Neural crest cell (in vitro differentiated cells): ENCODE results near the gene BAG3. TPM values are rescaled to one million over a fixed set of nuclear protein-coding genes. Genes with fewer than 3 reads are reported as not detected.

Source experiments
- DNase-seq: peaks from one replicate; pipeline ENCODE4 v3.0.0; 2021; ENCODE audit warnings: low read depth, mixed read lengths, low spot score
- H3K27ac Mint-ChIP-seq: one replicate; pipeline ENCODE4 v1.8.0; 2021; ENCODE audit warnings: mild to moderate bottlenecking, mixed read lengths; ENCODE audit not compliant: unreplicated experiment
- H3K27me3 Mint-ChIP-seq: 2 replicates; pipeline ENCODE4 v1.8.0; 2021; ENCODE audit warnings: low read depth, mild to moderate bottlenecking, mixed read lengths
- H3K36me3 Mint-ChIP-seq: 2 replicates; pipeline ENCODE4 v1.8.0; 2021; ENCODE audit warnings: low read depth, mild to moderate bottlenecking, mixed read lengths
- H3K4me1 Mint-ChIP-seq: 2 replicates; pipeline ENCODE4 v1.8.0; 2021; ENCODE audit warnings: mixed read lengths
- H3K4me3 Mint-ChIP-seq: one replicate; pipeline ENCODE4 v1.8.0; 2021; ENCODE audit warnings: mild to moderate bottlenecking, mixed read lengths
- H3K9me3 Mint-ChIP-seq: 2 replicates; pipeline ENCODE4 v1.8.0; 2021; ENCODE audit warnings: mixed read lengths
- total RNA-seq: library from RNA; stranded (reverse); gene quantifications from 2 replicates; pipeline ENCODE4 v1.2.1, GENCODE V29; 2021
- TF ChIP-seq, protein P1 (sequence below): fragments of 200-600 bp; sonication (generic); conservative IDR thresholded peaks from 2 replicates; pipeline ENCODE4 v1.5.0; 2021; ENCODE audit warnings: antibody characterized with exemption, mild to moderate bottlenecking

The BAG3 gene
- total RNA-seq, 1 donor from 2014 or later, result 22.3 TPM

GRCh38 chr10:119680050-119680449 is 28.9 kb downstream of the BAG3 start:
- peaks cover 4% of the 10 kb centered on the region for H3K4me1 Mint-ChIP-seq
- H3K9me3 Mint-ChIP-seq, result no peaks in the 10 kb centered on the region
- H3K36me3 Mint-ChIP-seq, result peaks cover 3% of the 10 kb centered on the region
- no peak for DNase-seq
- H3K4me3 Mint-ChIP-seq, result no peak overlapping the region
- TF ChIP-seq, protein P1, sequence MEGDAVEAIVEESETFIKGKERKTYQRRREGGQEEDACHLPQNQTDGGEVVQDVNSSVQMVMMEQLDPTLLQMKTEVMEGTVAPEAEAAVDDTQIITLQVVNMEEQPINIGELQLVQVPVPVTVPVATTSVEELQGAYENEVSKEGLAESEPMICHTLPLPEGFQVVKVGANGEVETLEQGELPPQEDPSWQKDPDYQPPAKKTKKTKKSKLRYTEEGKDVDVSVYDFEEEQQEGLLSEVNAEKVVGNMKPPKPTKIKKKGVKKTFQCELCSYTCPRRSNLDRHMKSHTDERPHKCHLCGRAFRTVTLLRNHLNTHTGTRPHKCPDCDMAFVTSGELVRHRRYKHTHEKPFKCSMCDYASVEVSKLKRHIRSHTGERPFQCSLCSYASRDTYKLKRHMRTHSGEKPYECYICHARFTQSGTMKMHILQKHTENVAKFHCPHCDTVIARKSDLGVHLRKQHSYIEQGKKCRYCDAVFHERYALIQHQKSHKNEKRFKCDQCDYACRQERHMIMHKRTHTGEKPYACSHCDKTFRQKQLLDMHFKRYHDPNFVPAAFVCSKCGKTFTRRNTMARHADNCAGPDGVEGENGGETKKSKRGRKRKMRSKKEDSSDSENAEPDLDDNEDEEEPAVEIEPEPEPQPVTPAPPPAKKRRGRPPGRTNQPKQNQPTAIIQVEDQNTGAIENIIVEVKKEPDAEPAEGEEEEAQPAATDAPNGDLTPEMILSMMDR, result no peak
- no peaks in the 10 kb centered on the region for H3K27me3 Mint-ChIP-seq
- no peak overlapping the region for H3K27ac Mint-ChIP-seq

GRCh38 chr10:119680650-119681081 is 29.5 kb downstream of the BAG3 start:
- H3K4me3 Mint-ChIP-seq, result no peak overlapping the region
- H3K36me3 Mint-ChIP-seq, result peaks cover 3% of the 10 kb centered on the region
- no peaks in the 10 kb centered on the region for H3K9me3 Mint-ChIP-seq
- H3K27ac Mint-ChIP-seq, result no peak overlapping the region
- no peak for DNase-seq
- H3K4me1 Mint-ChIP-seq, result peaks cover 4% of the 10 kb centered on the region
- TF ChIP-seq, protein P1, result no peak
- no peaks in the 10 kb centered on the region for H3K27me3 Mint-ChIP-seq

- H3K27me3 Mint-ChIP-seq, result no peaks in the 10 kb centered on the region
- DNase-seq, result peak; percentile 83
- H3K4me1 Mint-ChIP-seq, result peaks cover 37% of the 10 kb centered on the region
- peak overlapping the region; percentile 77 for H3K4me3 Mint-ChIP-seq
- H3K9me3 Mint-ChIP-seq, result no peaks in the 10 kb centered on the region
- TF ChIP-seq, protein P1, result peak; percentile 98
- H3K36me3 Mint-ChIP-seq, result no peaks in the 10 kb centered on the region
- H3K27ac Mint-ChIP-seq, result peak overlapping the region; percentile 54
These were observed 35.4 kb downstream of the BAG3 start for GRCh38 chr10:119686465-119687191.

DNA sequence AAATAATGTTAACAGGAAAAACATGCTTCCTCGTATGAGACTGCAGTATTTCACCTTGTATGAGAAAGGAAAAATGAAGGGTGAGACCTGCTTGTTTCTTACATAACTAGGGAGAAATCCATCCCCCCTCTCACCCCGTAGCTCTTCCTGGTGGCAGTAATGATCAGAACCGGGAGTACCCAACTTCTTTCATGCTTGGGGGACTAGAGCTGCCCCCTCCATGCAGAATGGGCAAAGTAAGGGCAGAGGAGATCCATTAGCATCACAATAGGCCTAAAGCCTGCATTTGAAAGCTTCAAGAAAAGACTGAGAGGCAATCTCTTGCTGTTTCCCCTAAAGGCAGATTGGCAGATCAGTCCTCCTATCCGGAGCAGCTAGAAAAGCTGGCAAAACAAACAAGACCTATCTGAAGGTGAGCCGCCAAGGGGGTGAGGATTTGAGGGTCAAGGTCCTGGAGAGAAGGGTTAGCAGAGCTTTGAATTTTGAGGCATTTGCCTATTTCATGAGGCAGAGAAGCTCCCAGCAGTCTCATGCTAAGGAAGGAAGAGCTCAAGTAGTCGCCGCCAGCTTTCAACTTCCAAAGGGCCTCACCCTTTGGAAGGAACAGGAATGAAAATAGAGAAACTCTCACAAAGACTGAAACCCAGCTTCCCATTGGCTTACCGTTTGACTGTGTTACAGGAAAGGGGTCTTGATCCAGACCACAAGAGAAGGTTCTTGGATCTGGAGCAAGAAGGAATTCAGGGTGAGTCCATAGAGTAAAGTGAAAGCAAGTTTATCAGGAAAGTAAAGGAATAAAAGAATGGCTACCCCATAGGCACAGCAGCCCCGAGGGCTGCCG is 36.2 kb downstream of the BAG3 start:
- peak overlapping the region; percentile 77 for H3K4me3 Mint-ChIP-seq
- H3K36me3 Mint-ChIP-seq, result no peaks in the 10 kb centered on the region
- peak; percentile 33 for DNase-seq
- no peaks in the 10 kb centered on the region for H3K27me3 Mint-ChIP-seq
- TF ChIP-seq, protein P1, result no peak
- no peaks in the 10 kb centered on the region for H3K9me3 Mint-ChIP-seq
- H3K4me1 Mint-ChIP-seq, result peaks cover 39% of the 10 kb centered on the region
- peak overlapping the region; percentile 16 for H3K27ac Mint-ChIP-seq

GRCh38 chr10:119688033-119688508 is 36.9 kb downstream of the BAG3 start:
- H3K9me3 Mint-ChIP-seq, result peaks cover 6% of the 10 kb centered on the region
- H3K27me3 Mint-ChIP-seq, result no peaks in the 10 kb centered on the region
- no peak overlapping the region for H3K27ac Mint-ChIP-seq
- no peak for DNase-seq
- peak overlapping the region; percentile 77 for H3K4me3 Mint-ChIP-seq
- peaks cover 45% of the 10 kb centered on the region for H3K4me1 Mint-ChIP-seq
- TF ChIP-seq, protein P1, result no peak
- H3K36me3 Mint-ChIP-seq, result no peaks in the 10 kb centered on the region
